SK-N-MC (cell line): ENCODE results near the gene OGFR.

Source experiments
- DNase-seq: peaks from one replicate; pipeline ENCODE4 v3.0.0-alpha.2; 2011; ENCODE audit warnings: low read depth, low spot score
- H3K27ac ChIP-seq: fragments of 200-600 bp; sonication (generic); 2 replicates; pipeline ENCODE4 v1.5.1; 2016; ENCODE audit warnings: mixed run types
- H3K36me3 ChIP-seq: fragments of 200-600 bp; sonication (generic); 2 replicates; pipeline ENCODE4 v1.6.1; 2017; ENCODE audit warnings: antibody characterized with exemption, low read length, mixed read lengths; ENCODE audit not compliant: insufficient read depth
- H3K4me3 ChIP-seq: fragments of 200-600 bp; sonication (generic); 2 replicates; pipeline ENCODE4 v1.5.1; 2016
- H3K9ac ChIP-seq: fragments of 200-600 bp; sonication (generic); 2 replicates; pipeline ENCODE4 v1.8.0; 2017; ENCODE audit warnings: mixed run types, mixed read lengths; ENCODE audit not compliant: insufficient read length
- H3K9me3 ChIP-seq: fragments of 200-600 bp; sonication (generic); 2 replicates; pipeline ENCODE4 v1.6.1; 2017; ENCODE audit warnings: low read depth, mild to moderate bottlenecking, antibody characterized with exemption, low read length, moderate library complexity, mixed read lengths
- EZH2 ChIP-seq: fragments of 200-600 bp; sonication (generic); IDR thresholded peaks from one replicate; pipeline ENCODE4 v1.6.1; 2017; ENCODE audit warnings: antibody characterized with exemption
- FOXP2 ChIP-seq: optimal IDR thresholded peaks from 2 replicates; pipeline ENCODE3; 2011; ENCODE audit warnings: mild to moderate bottlenecking, moderate library complexity; ENCODE audit not compliant: insufficient read depth; ENCODE audit errors: extremely low read length, control extremely low read depth
- POLR2AphosphoS5 ChIP-seq: IDR thresholded peaks from 2 replicates; pipeline ENCODE4 v1.6.1; 2012; ENCODE audit warnings: mild to moderate bottlenecking, low read depth, low read length, borderline replicate concordance

The OGFR gene

GRCh38 chr20:62772619-62772989, 32.0 kb upstream of the OGFR start:
- H3K27ac ChIP-seq = peak overlapping the region; percentile 70

GRCh38 chr20:62772990-62773844, 31.4 kb upstream of the OGFR start:
- H3K36me3 ChIP-seq = no peaks in the 10 kb centered on the region
- peak overlapping the region; percentile 70 for H3K27ac ChIP-seq
- TF ChIP-seq POLR2AphosphoS5 (no peak), FOXP2 (no peak), EZH2 (no peak)
- no peak for DNase-seq
- H3K4me3 ChIP-seq = peak overlapping the region; percentile 3
- peak overlapping the region; percentile 12 for H3K9ac ChIP-seq
- no peaks in the 10 kb centered on the region for H3K9me3 ChIP-seq

More at GRCh38 chr20:62772619-62772989, 32.0 kb upstream of the OGFR start:
- Histone ChIP-seq H3K36me3 (no peaks in the 10 kb centered on the region), H3K9ac (no peak overlapping the region), H3K9me3 (no peaks in the 10 kb centered on the region), H3K4me3 (peak overlapping the region; percentile 3)
- TF ChIP-seq FOXP2 (no peak), POLR2AphosphoS5 (no peak)
- no peak for DNase-seq

GRCh38 chr20:62773845-62774714, 30.6 kb upstream of the OGFR start:
- no peak for DNase-seq
- Histone ChIP-seq H3K9ac (no peak overlapping the region), H3K27ac (peak overlapping the region; percentile 70)

GRCh38 chr20:62774762-62775161, 29.9 kb upstream of the OGFR start:
- Histone ChIP-seq H3K9me3 (no peaks in the 10 kb centered on the region), H3K27ac (0 out of 2 replicates have a peak overlapping the region, but pooled peaks have one; percentile 44), H3K4me3 (no peak overlapping the region; the same call in 1 of the 2 replicates), H3K36me3 (no peaks in the 10 kb centered on the region), H3K9ac (no peak overlapping the region)
- no peak for DNase-seq
- TF ChIP-seq EZH2 (no peak), POLR2AphosphoS5 (no peak), FOXP2 (no peak)

More at GRCh38 chr20:62773845-62774714, 30.6 kb upstream of the OGFR start:
- Histone ChIP-seq H3K9me3 (no peaks in the 10 kb centered on the region), H3K4me3 (no peak overlapping the region), H3K36me3 (no peaks in the 10 kb centered on the region)
- TF ChIP-seq FOXP2 = no peak
- no peak for TF ChIP-seq EZH2
- TF ChIP-seq POLR2AphosphoS5 = no peak

DNA sequence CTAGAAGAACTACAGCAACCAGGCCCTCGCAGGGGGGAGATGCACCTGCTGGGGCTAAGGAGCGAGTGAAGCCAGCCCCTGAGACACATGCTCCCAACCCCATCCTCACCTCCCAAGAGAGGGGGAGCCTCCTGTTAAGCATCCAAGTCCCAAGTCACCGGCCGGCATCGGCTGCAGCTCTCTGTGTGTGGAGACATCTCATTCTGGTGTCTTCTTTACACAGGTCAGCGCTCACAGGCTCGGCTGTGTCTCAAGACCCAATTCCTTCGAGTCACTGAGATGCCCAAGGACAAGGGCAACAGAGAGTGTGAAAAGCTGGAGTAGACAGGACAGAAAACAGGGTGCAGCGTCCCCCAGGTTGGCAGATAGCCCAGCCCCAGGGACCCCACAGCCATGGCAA, 29.4 kb upstream of the OGFR start:
- no peak for DNase-seq
- H3K9ac ChIP-seq = no peak overlapping the region
- H3K36me3 ChIP-seq = no peaks in the 10 kb centered on the region
- no peak overlapping the region; the same call in 1 of the 2 replicates for H3K4me3 ChIP-seq
- H3K9me3 ChIP-seq = no peaks in the 10 kb centered on the region
- TF ChIP-seq POLR2AphosphoS5 = no peak
- 0 out of 2 replicates have a peak overlapping the region, but pooled peaks have one; percentile 67 for H3K27ac ChIP-seq

- H3K4me3 ChIP-seq = peak overlapping the region; percentile 69
- DNase-seq = no peak
- no peak for TF ChIP-seq POLR2AphosphoS5
- no peak for TF ChIP-seq FOXP2
- no peak for TF ChIP-seq EZH2
- H3K9me3 ChIP-seq = no peaks in the 10 kb centered on the region
- peak overlapping the region; percentile 67 for H3K27ac ChIP-seq
- peak overlapping the region; percentile 21 for H3K9ac ChIP-seq
- H3K36me3 ChIP-seq = no peaks in the 10 kb centered on the region
Measured at GRCh38 chr20:62776035-62776691, 28.5 kb upstream of the OGFR start.

DNA sequence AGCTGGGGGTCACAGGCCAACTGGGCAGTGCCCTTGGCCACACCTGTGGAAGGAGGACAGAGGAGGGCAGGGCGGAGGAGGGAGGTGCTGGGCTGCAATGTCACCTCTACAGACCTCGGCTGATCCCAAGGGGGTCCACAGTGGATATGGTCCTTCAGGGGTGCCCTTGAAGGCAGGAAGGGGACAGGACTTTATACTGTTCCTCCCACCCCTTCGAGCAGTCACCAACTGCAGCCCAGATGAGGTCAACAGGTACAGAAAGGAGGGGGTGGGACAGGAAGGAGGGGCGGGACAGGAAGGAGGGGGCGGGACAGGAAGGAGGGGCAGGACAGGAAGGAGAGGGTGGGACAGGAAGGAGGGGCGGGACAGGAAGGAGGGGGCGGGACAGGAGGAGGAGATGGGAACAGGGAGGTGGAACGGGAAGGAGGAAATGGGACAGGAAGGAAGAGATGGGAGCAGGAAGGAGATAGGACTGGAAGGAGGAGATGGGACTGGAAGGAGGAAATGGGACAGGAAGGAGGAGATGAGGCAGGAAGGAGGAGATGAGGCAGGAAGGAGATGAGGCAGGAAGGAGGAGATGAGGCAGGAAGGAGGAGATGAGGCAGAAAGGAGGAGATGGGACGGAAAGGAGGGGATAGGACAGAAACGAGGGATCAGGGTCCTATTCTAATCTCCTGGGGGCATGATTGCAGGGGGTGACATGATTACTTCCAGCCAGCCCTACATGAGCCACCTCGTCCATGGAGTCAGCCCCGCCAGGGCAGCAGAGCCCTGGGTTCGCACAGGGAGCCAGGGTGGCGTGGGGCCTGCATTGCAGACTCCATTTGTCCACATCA, 27.7 kb upstream of the OGFR start:
- Histone ChIP-seq H3K27ac (peak overlapping the region; percentile 67), H3K4me3 (peak overlapping the region; percentile 69), H3K36me3 (no peaks in the 10 kb centered on the region), H3K9ac (peak overlapping the region; percentile 21), H3K9me3 (no peaks in the 10 kb centered on the region)
- DNase-seq = no peak
- no peak for TF ChIP-seq FOXP2
- TF ChIP-seq POLR2AphosphoS5 = peak; percentile 76; the same call in 1 of the 2 replicates
